NCI-H345 (cell line): ENCODE measurements around the gene CYSLTR2.

Experiments
- DNase-seq: peaks from one replicate; lab custom pipeline; 2025; lab: John Stamatoyannopoulos, UW

CYSLTR2 gene

GRCh38 chr13:48739386-48739964 lies 85.7 kb downstream of the CYSLTR2 start:
- DNase-seq = no peak

GRCh38 chr13:48741377-48741776 lies 87.6 kb downstream of the CYSLTR2 start:
- no peak for DNase-seq

- no peak for DNase-seq
These were observed 93.1 kb downstream of the CYSLTR2 start for GRCh38 chr13:48746821-48747220.

GRCh38 chr13:48748681-48749080 lies 95.0 kb downstream of the CYSLTR2 start:
- no peak for DNase-seq

- DNase-seq = no peak
These were observed 95.4 kb downstream of the CYSLTR2 start for GRCh38 chr13:48749144-48749543.

- DNase-seq = no peak
These were observed 96.2 kb downstream of the CYSLTR2 start for GRCh38 chr13:48749699-48750473.

GRCh38 chr13:48750588-48751383 lies 97.1 kb downstream of the CYSLTR2 start:
- no peak for DNase-seq

- no peak for DNase-seq
These were observed 106.9 kb downstream of the CYSLTR2 start for GRCh38 chr13:48760626-48761025.
